GM12878 (cell line): Measurements from ENCODE around the gene AKAP13.

Source experiments
- CEBPB ChIP-seq, 2 experiments: fragments of 150-350 bp in 1 of 2; IDR thresholded peaks; 2 replicates each; pipeline ENCODE4 v1.6.1; 2012 to 2014; ENCODE audit warnings: low read depth in 2 of 2, low read length in 2 of 2, borderline replicate concordance in 1 of 2, inconsistent platforms in 1 of 2
- CHD2 ChIP-seq: IDR thresholded peaks from 2 replicates; pipeline ENCODE4 v1.6.1; 2011; ENCODE audit warnings: low read depth, low read length, improper control_type of control experiment, borderline replicate concordance
- CREB1 ChIP-seq: IDR thresholded peaks from 2 replicates; pipeline ENCODE4 v1.6.1; 2012; ENCODE audit warnings: low read depth, mild to moderate bottlenecking, inconsistent platforms
- CREM ChIP-seq: IDR thresholded peaks from 2 replicates; pipeline ENCODE4 v1.6.1; 2014; ENCODE audit warnings: antibody characterized with exemption, low read depth
- CTCF ChIP-seq, 3 experiments: IDR thresholded peaks in 2 of 3; conservative IDR thresholded peaks in 1 of 3; 2 replicates each; pipeline ENCODE4 v1.5.1; 2011; ENCODE audit warnings: low read depth in 3 of 3, low read length in 3 of 3, mild to moderate bottlenecking in 3 of 3, control low read depth in 2 of 3, moderate library complexity in 2 of 3, inconsistent platforms in 1 of 3, mixed read lengths in 1 of 3; ENCODE audit not compliant: control insufficient read depth in 2 of 3, insufficient read depth in 1 of 3; ENCODE audit errors: extremely low read depth in 1 of 3
- EGR1 ChIP-seq, 2 experiments: IDR thresholded peaks; 1 replicate in 1 of 2; 2 replicates in 1 of 2; pipeline ENCODE4 v1.6.1; 2011 to 2012; ENCODE audit warnings: low read depth in 2 of 2, low read length in 2 of 2, borderline replicate concordance in 1 of 2, mild to moderate bottlenecking in 1 of 2, moderate library complexity in 1 of 2
- IKZF2 ChIP-seq, 2 experiments: fragments of 450-650 bp; IDR thresholded peaks; 2 replicates each; pipeline ENCODE4 v1.6.1; 2017; ENCODE audit warnings: mild to moderate bottlenecking in 2 of 2, moderate library complexity in 2 of 2
- MAX ChIP-seq: IDR thresholded peaks from 2 replicates; pipeline ENCODE4 v1.6.1; 2012; ENCODE audit warnings: low read depth, low read length, improper control_type of control experiment
- NRF1 ChIP-seq: conservative IDR thresholded peaks from 2 replicates; pipeline ENCODE4 v1.6.1; 2011; ENCODE audit warnings: mild to moderate bottlenecking, low read depth, low read length, improper control_type of control experiment
- POLR2A ChIP-seq: IDR thresholded peaks from 2 replicates; pipeline ENCODE4 v1.6.1; 2011; ENCODE audit warnings: low read depth, mild to moderate bottlenecking, low read length
- SIN3A ChIP-seq: IDR thresholded peaks from 2 replicates; pipeline ENCODE4 v1.6.1; 2012; ENCODE audit warnings: low read depth, low read length, improper control_type of control experiment
- TAF1 ChIP-seq: IDR thresholded peaks from 2 replicates; pipeline ENCODE4 v1.6.1; 2011; ENCODE audit warnings: mild to moderate bottlenecking, low read depth, low read length, borderline replicate concordance
- TF ChIP-seq, protein P1 (sequence below): IDR thresholded peaks from 2 replicates; pipeline ENCODE4 v1.6.1; 2012; ENCODE audit warnings: low read depth, low read length, improper control_type of control experiment
- TF ChIP-seq, protein P2 (sequence below): fragments of 450-650 bp; IDR thresholded peaks from 2 replicates; pipeline ENCODE4 v1.6.1; 2017; ENCODE audit warnings: mild to moderate bottlenecking, low read depth, inconsistent platforms; ENCODE audit not compliant: poor library complexity, severe bottlenecking

DNA sequence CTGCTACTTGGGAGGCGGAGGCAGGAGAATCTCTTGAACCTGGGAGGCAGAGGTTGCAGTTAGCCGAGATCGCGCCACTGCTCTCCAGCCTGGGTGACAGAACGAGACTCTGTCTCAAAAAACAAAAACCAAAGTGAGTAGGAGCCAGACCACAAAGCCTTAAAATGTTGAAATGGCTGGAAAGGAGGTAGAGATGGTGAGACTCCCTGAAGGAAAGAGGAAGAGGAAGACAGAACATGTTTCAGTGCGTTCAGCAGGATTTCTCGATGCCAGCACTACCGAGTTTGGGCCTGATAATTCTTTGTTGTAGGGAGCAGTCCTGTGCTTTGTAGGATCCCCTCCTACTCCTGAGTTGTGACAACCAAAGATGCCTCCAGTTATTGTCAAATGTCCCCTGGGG, 189.9 kb downstream of the AKAP13 start:
- TF ChIP-seq CREM, result no peak
- TF ChIP-seq CTCF (IDR thresholded peaks at IDR 0.05 in 2 of 3, conservative IDR thresholded peaks at IDR 0.05 in 1 of 3; ENCODE audit: control insufficient read depth in 2 of 3, extremely low read depth in 1 of 3, insufficient read depth in 1 of 3, low read depth in 3 of 3, low read length in 3 of 3), result no peak
- no peak for TF ChIP-seq EGR1 (IDR thresholded peaks at IDR 0.05; ENCODE audit: borderline replicate concordance in 1 of 2, low read depth in 2 of 2, low read length in 2 of 2)
- TF ChIP-seq CREB1, result no peak
- no peak for TF ChIP-seq TAF1
- TF ChIP-seq SIN3A, result no peak
- TF ChIP-seq MAX, result no peak
- TF ChIP-seq, protein P1, sequence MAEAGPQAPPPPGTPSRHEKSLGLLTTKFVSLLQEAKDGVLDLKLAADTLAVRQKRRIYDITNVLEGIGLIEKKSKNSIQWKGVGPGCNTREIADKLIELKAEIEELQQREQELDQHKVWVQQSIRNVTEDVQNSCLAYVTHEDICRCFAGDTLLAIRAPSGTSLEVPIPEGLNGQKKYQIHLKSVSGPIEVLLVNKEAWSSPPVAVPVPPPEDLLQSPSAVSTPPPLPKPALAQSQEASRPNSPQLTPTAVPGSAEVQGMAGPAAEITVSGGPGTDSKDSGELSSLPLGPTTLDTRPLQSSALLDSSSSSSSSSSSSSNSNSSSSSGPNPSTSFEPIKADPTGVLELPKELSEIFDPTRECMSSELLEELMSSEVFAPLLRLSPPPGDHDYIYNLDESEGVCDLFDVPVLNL, result no peak
- TF ChIP-seq, protein P2, sequence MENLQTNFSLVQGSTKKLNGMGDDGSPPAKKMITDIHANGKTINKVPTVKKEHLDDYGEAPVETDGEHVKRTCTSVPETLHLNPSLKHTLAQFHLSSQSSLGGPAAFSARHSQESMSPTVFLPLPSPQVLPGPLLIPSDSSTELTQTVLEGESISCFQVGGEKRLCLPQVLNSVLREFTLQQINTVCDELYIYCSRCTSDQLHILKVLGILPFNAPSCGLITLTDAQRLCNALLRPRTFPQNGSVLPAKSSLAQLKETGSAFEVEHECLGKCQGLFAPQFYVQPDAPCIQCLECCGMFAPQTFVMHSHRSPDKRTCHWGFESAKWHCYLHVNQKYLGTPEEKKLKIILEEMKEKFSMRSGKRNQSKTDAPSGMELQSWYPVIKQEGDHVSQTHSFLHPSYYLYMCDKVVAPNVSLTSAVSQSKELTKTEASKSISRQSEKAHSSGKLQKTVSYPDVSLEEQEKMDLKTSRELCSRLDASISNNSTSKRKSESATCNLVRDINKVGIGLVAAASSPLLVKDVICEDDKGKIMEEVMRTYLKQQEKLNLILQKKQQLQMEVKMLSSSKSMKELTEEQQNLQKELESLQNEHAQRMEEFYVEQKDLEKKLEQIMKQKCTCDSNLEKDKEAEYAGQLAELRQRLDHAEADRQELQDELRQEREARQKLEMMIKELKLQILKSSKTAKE, result no peak
- no peak for TF ChIP-seq NRF1
- no peak for TF ChIP-seq CHD2
- TF ChIP-seq POLR2A, result no peak
- TF ChIP-seq IKZF2 (IDR thresholded peaks at IDR 0.05), result no peak
- no peak for TF ChIP-seq CEBPB (IDR thresholded peaks at IDR 0.05; ENCODE audit: borderline replicate concordance in 1 of 2, low read depth in 2 of 2, low read length in 2 of 2)
